ENCODE data around the gene ZNF341.

ZNF341 gene

GRCh38 chr20:33826270-33826897, 94.6 kb downstream of the ZNF341 start:
- DNase-seq (ENCODE audit: low spot score) = no peak
- H3K27ac ChIP-seq (ENCODE audit: poor library complexity, severe bottlenecking) = no peak overlapping the region
- peaks cover 17% of the 10 kb centered on the region for H3K36me3 ChIP-seq (ENCODE audit: low read depth)
- ATAC-seq (ENCODE audit: low read depth) = peak; percentile 66
- H3K9me3 ChIP-seq (ENCODE audit: severe bottlenecking) = no peaks in the 10 kb centered on the region
- no peaks in the 10 kb centered on the region for H3K27me3 ChIP-seq (ENCODE audit: insufficient read depth, poor library complexity, severe bottlenecking)
- H3K4me1 ChIP-seq (ENCODE audit: insufficient read depth, poor library complexity, severe bottlenecking) = no peaks in the 10 kb centered on the region
- H3K4me3 ChIP-seq (ENCODE audit: severe bottlenecking) = no peak overlapping the region
- TF ChIP-seq CTCF (IDR thresholded peaks at IDR 0.05; ENCODE audit: poor library complexity, severe bottlenecking) = no peak

- no peak for DNase-seq (ENCODE audit: low spot score)
- no peak for ATAC-seq (ENCODE audit: low read depth)
- no peaks in the 10 kb centered on the region for H3K27me3 ChIP-seq (ENCODE audit: insufficient read depth, poor library complexity, severe bottlenecking)
- no peaks in the 10 kb centered on the region for H3K4me1 ChIP-seq (ENCODE audit: insufficient read depth, poor library complexity, severe bottlenecking)
- no peak for TF ChIP-seq CTCF (IDR thresholded peaks at IDR 0.05; ENCODE audit: poor library complexity, severe bottlenecking)
- H3K36me3 ChIP-seq (ENCODE audit: low read depth) = peaks cover 25% of the 10 kb centered on the region
- no peaks in the 10 kb centered on the region for H3K9me3 ChIP-seq (ENCODE audit: severe bottlenecking)
- H3K27ac ChIP-seq (ENCODE audit: poor library complexity, severe bottlenecking) = no peak overlapping the region
- no peak overlapping the region for H3K4me3 ChIP-seq (ENCODE audit: severe bottlenecking)
These were observed 95.3 kb downstream of the ZNF341 start for GRCh38 chr20:33827109-33827508.

- Histone ChIP-seq H3K27ac (ENCODE audit: poor library complexity, severe bottlenecking) (no peak overlapping the region), H3K9me3 (ENCODE audit: severe bottlenecking) (no peaks in the 10 kb centered on the region)
- DNase-seq (ENCODE audit: low spot score) = no peak
These were observed 96.0 kb downstream of the ZNF341 start for GRCh38 chr20:33827634-33828325.

GRCh38 chr20:33828326-33828844, 96.6 kb downstream of the ZNF341 start:
- no peak for TF ChIP-seq CTCF (IDR thresholded peaks at IDR 0.05; ENCODE audit: poor library complexity, severe bottlenecking)
- H3K36me3 ChIP-seq (ENCODE audit: low read depth) = peaks cover 25% of the 10 kb centered on the region
- no peaks in the 10 kb centered on the region for H3K27me3 ChIP-seq (ENCODE audit: insufficient read depth, poor library complexity, severe bottlenecking)
- ATAC-seq (ENCODE audit: low read depth) (no peak), DNase-seq (ENCODE audit: low spot score) (no peak)
- no peak overlapping the region for H3K4me3 ChIP-seq (ENCODE audit: severe bottlenecking)
- no peaks in the 10 kb centered on the region for H3K9me3 ChIP-seq (ENCODE audit: severe bottlenecking)
- no peaks in the 10 kb centered on the region for H3K4me1 ChIP-seq (ENCODE audit: insufficient read depth, poor library complexity, severe bottlenecking)
- no peak overlapping the region for H3K27ac ChIP-seq (ENCODE audit: poor library complexity, severe bottlenecking)

More at GRCh38 chr20:33827634-33828325, 96.0 kb downstream of the ZNF341 start:
- Histone ChIP-seq H3K36me3 (ENCODE audit: low read depth) (peaks cover 29% of the 10 kb centered on the region), H3K27me3 (ENCODE audit: insufficient read depth, poor library complexity, severe bottlenecking) (no peaks in the 10 kb centered on the region), H3K4me3 (ENCODE audit: severe bottlenecking) (no peak overlapping the region), H3K4me1 (ENCODE audit: insufficient read depth, poor library complexity, severe bottlenecking) (no peaks in the 10 kb centered on the region)
- no peak for TF ChIP-seq CTCF (IDR thresholded peaks at IDR 0.05; ENCODE audit: poor library complexity, severe bottlenecking)
- 0 out of 3 replicates have a peak, but pooled peaks have one; percentile 4 for ATAC-seq (ENCODE audit: low read depth)

Measured in RWPE2 (cell line).